HK-2 (cell line): ENCODE results near the gene ANKS6.

Experiments used
- DNase-seq: peaks from one replicate; pipeline ENCODE4 v3.0.0-alpha.2; 2018; ENCODE audit not compliant: unreplicated experiment

The ANKS6 gene

GRCh38 chr9:98815391-98815951 lies 19.1 kb upstream of the ANKS6 start:
- DNase-seq = no peak

- no peak for DNase-seq
These were observed 14.8 kb upstream of the ANKS6 start for GRCh38 chr9:98811051-98811650.

- no peak for DNase-seq
These were observed 13.9 kb upstream of the ANKS6 start for GRCh38 chr9:98810102-98810842.

GRCh38 chr9:98809311-98810101 lies 13.2 kb upstream of the ANKS6 start:
- no peak for DNase-seq

- no peak for DNase-seq
These were observed 12.5 kb upstream of the ANKS6 start for GRCh38 chr9:98808875-98809274.

- no peak for DNase-seq
These were observed 12.1 kb upstream of the ANKS6 start for GRCh38 chr9:98808411-98808815.

- no peak for DNase-seq
These were observed 11.4 kb upstream of the ANKS6 start for GRCh38 chr9:98807814-98808195.

- no peak for DNase-seq
These were observed 10.9 kb upstream of the ANKS6 start, which contains the start of gene GALNT12 for GRCh38 chr9:98807070-98807813. TSS of gene GALNT12 (plus strand) at chr9:98807670. CDS start at chr9:98807699, 29 bp downstream.

GRCh38 chr9:98806394-98807035 lies 10.2 kb upstream of the ANKS6 start:
- no peak for DNase-seq

GRCh38 chr9:98805506-98806272 lies 9.3 kb upstream of the ANKS6 start:
- no peak for DNase-seq

GRCh38 chr9:98804083-98804482 lies 7.7 kb upstream of the ANKS6 start:
- DNase-seq = no peak

GRCh38 chr9:98801969-98802371 lies 5.6 kb upstream of the ANKS6 start:
- no peak for DNase-seq

- DNase-seq = no peak
These were observed 5.2 kb upstream of the ANKS6 start for GRCh38 chr9:98801561-98801960.

GRCh38 chr9:98798254-98798653 lies 1.9 kb upstream of the ANKS6 start:
- no peak for DNase-seq

- DNase-seq = no peak
These were observed 1.1 kb upstream of the ANKS6 start for GRCh38 chr9:98797491-98797890.

- peak; percentile 38 for DNase-seq
These were observed 388 bp downstream of the ANKS6 start for GRCh38 chr9:98795970-98796363.

- DNase-seq = no peak
These were observed 930 bp downstream of the ANKS6 start for GRCh38 chr9:98795295-98795955.

- DNase-seq = no peak
These were observed 1.6 kb downstream of the ANKS6 start for GRCh38 chr9:98794802-98795201.

- no peak for DNase-seq
These were observed 3.3 kb downstream of the ANKS6 start for GRCh38 chr9:98793031-98793430.
